HepG2 (cell line): ENCODE measurements around the gene DUSP9. TPM values are rescaled to one million over a fixed set of nuclear protein-coding genes. Genes with fewer than 3 reads are reported as not detected.

Experiments
- ATAC-seq: fragments of 200-7000 bp; cut with Tn5 transposase; 3 replicates; pipeline ENCODE4 v1.9.1; 2020; ENCODE audit warnings: mild to moderate bottlenecking, moderate library complexity
- BruUV-seq: library from RNA; stranded (reverse); fragments of 400-500 nt; replicated peaks from 2 replicates; lab custom pipeline; 2021; lab: Mats Ljungman, UMichigan
- CTCF ChIA-PET: fragments of 300-600 bp; formaldehyde crosslinking; extraction: SDS; loops from one replicate; lab custom pipeline; 2021; ENCODE audit warnings: low total read pairs, inconsistent platforms, low intra/inter-chr PET ratio; lab: Yijun Ruan, JAX
- POLR2A ChIA-PET: fragments of 350-600 bp; sonication (Branson Sonifier 250); formaldehyde crosslinking; loops from one replicate; lab custom pipeline; 2020; ENCODE audit warnings: antibody characterized with exemption, inconsistent platforms; lab: Yijun Ruan, JAX
- DNase-seq: peaks from one replicate; pipeline ENCODE4 v3.0.0-alpha.2; 2015; ENCODE audit warnings: low spot score
- FAIRE-seq: peaks from 3 replicates; lab custom pipeline; 2011; peaks lifted over from hg19 to GRCh38; lab: Jason Lieb, UNC
- H2AFZ ChIP-seq: one replicate; pipeline ENCODE4 v1.6.1; 2011; ENCODE audit warnings: low read length, inconsistent platforms
- H3K27ac ChIP-seq: fragments of 300-600 bp; 3 replicates; pipeline ENCODE4 v1.8.0; 2011; ENCODE audit warnings: mixed run types, mild to moderate bottlenecking, mixed read lengths, low read length, inconsistent platforms; ENCODE audit not compliant: insufficient read depth; ENCODE audit errors: extremely low read length
- H3K27me3 ChIP-seq, 2 experiments: fragments of 200-600 bp in 1 of 2; 2 replicates in 1 of 2; 3 replicates in 1 of 2; pipeline versions ENCODE4 v1.6.0 to v1.8.0; 2011; ENCODE audit warnings: low read length in 2 of 2, mild to moderate bottlenecking in 2 of 2, moderate library complexity in 2 of 2, inconsistent platforms in 1 of 2; ENCODE audit not compliant: insufficient read depth in 2 of 2, control insufficient read depth in 1 of 2
- H3K36me3 ChIP-seq, 2 experiments: fragments of 200-600 bp in 1 of 2; replicated peaks in 1 of 2; 2 replicates in 1 of 2; 3 replicates in 1 of 2; pipeline versions ENCODE4 v1.5.1 to v1.8.0; 2011; ENCODE audit warnings: low read length in 2 of 2, inconsistent platforms in 1 of 2; ENCODE audit not compliant: insufficient read depth in 2 of 2, control insufficient read depth in 1 of 2
- H3K4me1 ChIP-seq: 2 replicates; pipeline ENCODE4 v1.5.1; 2012; ENCODE audit warnings: low read length, inconsistent platforms; ENCODE audit not compliant: insufficient read depth
- H3K4me2 ChIP-seq: 2 replicates; pipeline ENCODE4 v1.6.0; 2011; ENCODE audit warnings: low read depth, low read length, inconsistent platforms
- H3K4me3 ChIP-seq, 3 experiments: fragments of 200-600 bp in 1 of 3; sonication (generic), shearing (Covaris generic) in 1 of 3; replicated peaks in 1 of 3; 2 replicates each; pipeline ENCODE4 v1.5.1; 2011 to 2016; ENCODE audit warnings: low read length in 3 of 3, inconsistent platforms in 2 of 3, low read depth in 2 of 3, mild to moderate bottlenecking in 2 of 3, control low read depth in 1 of 3, mixed read lengths in 1 of 3; ENCODE audit not compliant: insufficient read depth in 1 of 3
- H3K79me2 ChIP-seq: one replicate; pipeline ENCODE4 v1.6.1; 2011; ENCODE audit warnings: low read length, inconsistent platforms; ENCODE audit not compliant: insufficient read depth
- H3K9ac ChIP-seq: 2 replicates; pipeline ENCODE4 v1.6.0; 2011; ENCODE audit warnings: mild to moderate bottlenecking, low read depth, low read length, inconsistent platforms; ENCODE audit not compliant: insufficient read depth
- H3K9me3 ChIP-seq: 2 replicates; pipeline ENCODE4 v1.5.1; 2012; ENCODE audit warnings: mild to moderate bottlenecking, low read length
- H4K20me1 ChIP-seq: 2 replicates; pipeline ENCODE4 v1.6.0; 2011; ENCODE audit warnings: inconsistent platforms, mild to moderate bottlenecking, low read length, moderate library complexity; ENCODE audit not compliant: insufficient read depth
- ELF1 ChIP-seq: sonication (generic); formaldehyde crosslinking; IDR thresholded peaks from 2 replicates; pipeline ENCODE4 v1.4.0; 2020; ENCODE audit warnings: missing genetic modification reagents
- GZF1 ChIP-seq: sonication (generic); formaldehyde crosslinking; IDR thresholded peaks from 2 replicates; pipeline ENCODE4 v1.5.1; 2020; ENCODE audit warnings: mild to moderate bottlenecking, missing genetic modification reagents
- KAT2B ChIP-seq: fragments of 150-350 bp; IDR thresholded peaks from 2 replicates; pipeline ENCODE4 v1.6.1; 2014; ENCODE audit warnings: low read depth, low read length, borderline replicate concordance
- KMT2A ChIP-seq: sonication (generic); formaldehyde crosslinking; IDR thresholded peaks from 2 replicates; pipeline ENCODE4 v1.4.0; 2020; ENCODE audit warnings: missing genetic modification reagents
- MYC ChIP-seq: sonication (generic); formaldehyde crosslinking; IDR thresholded peaks from 2 replicates; pipeline ENCODE4 v1.9.0; 2021; ENCODE audit warnings: missing genetic modification reagents, borderline replicate concordance
- POLR2AphosphoS5 ChIP-seq: IDR thresholded peaks from 2 replicates; pipeline ENCODE4 v1.6.1; 2012; ENCODE audit warnings: low read depth, low read length
- SALL1 ChIP-seq: sonication (generic); formaldehyde crosslinking; IDR thresholded peaks from 2 replicates; pipeline ENCODE4 v1.8.0; 2022; ENCODE audit warnings: mild to moderate bottlenecking, missing genetic modification reagents
- SRY ChIP-seq: sonication (generic); formaldehyde crosslinking; IDR thresholded peaks from 2 replicates; pipeline ENCODE4 v1.8.0; 2022; ENCODE audit warnings: mild to moderate bottlenecking, missing genetic modification reagents
- ZC3H4 ChIP-seq: sonication (generic); formaldehyde crosslinking; IDR thresholded peaks from 2 replicates; pipeline ENCODE4 v1.4.0; 2020; ENCODE audit warnings: missing genetic modification reagents, borderline replicate concordance
- ZFX ChIP-seq: sonication (generic); formaldehyde crosslinking; IDR thresholded peaks from 2 replicates; pipeline ENCODE4 v1.4.0; 2020; ENCODE audit warnings: mild to moderate bottlenecking, low read depth, missing genetic modification reagents, moderate library complexity
- WGBS: methylation state at CpG from one replicate; pipeline ENCODE4 v1.1.6; 2017; ENCODE audit warnings: low lambda C conversion rate; 5-methylcytosine and 5-hydroxymethylcytosine counted together
- in situ Hi-C: cut with HindIII; loops from 2 replicates; pipeline ENCODE4 v1.10.0; 2017; ENCODE audit warnings: low pct_unique_long_range_greater_than_20kb; ENCODE audit not compliant: extremely low pct_ligation_motif_present
- intact Hi-C: fragments of 100-400 bp; cut with micrococcal nuclease; formaldehyde crosslinking; loops from one replicate; pipeline ENCODE4 v1.10.0; 2022; ENCODE audit not compliant: unreplicated experiment
- polyA plus RNA-seq, 8 experiments: library from polyadenylated mRNA; depleted of rRNA in 3 of 8; stranded (reverse) in 7 of 8; unstranded in 1 of 8; fragments of >200 nt; fragmentation: Illumina TruSeq in 4 of 8; extraction: Trizol in 4 of 8; gene quantifications; 2 replicates each; pipeline versions ENCODE4 v1.2.1 to v1.2.3, GENCODE V29; 2011 to 2016; ENCODE audit warnings: low read depth in 4 of 8, missing spikeins in 1 of 8, mixed read lengths in 1 of 8; ENCODE audit not compliant: insufficient read depth in 1 of 8
- total RNA-seq, 5 experiments: library from RNA; depleted of rRNA; stranded (reverse); fragments of >200 nt; fragmentation: Illumina TruSeq; extraction: Trizol; gene quantifications; 2 replicates each; pipeline ENCODE4 v1.2.3, GENCODE V29; 2016; ENCODE audit warnings: low read depth in 1 of 5
- TF ChIP-seq, protein P1 (sequence below): sonication (generic); formaldehyde crosslinking; IDR thresholded peaks from 2 replicates; pipeline ENCODE4 v1.4.0; 2020; ENCODE audit warnings: missing genetic modification reagents, low read depth, mild to moderate bottlenecking, borderline replicate concordance
- TF ChIP-seq, protein P2 (sequence below): sonication (generic); formaldehyde crosslinking; IDR thresholded peaks from 2 replicates; pipeline ENCODE4 v1.8.1; 2022; ENCODE audit warnings: mild to moderate bottlenecking, missing genetic modification reagents
- TF ChIP-seq, protein P3 (sequence below): sonication (generic); formaldehyde crosslinking; IDR thresholded peaks from 2 replicates; pipeline ENCODE4 v1.5.0; 2020; ENCODE audit warnings: missing genetic modification reagents, mild to moderate bottlenecking, borderline replicate concordance
- TF ChIP-seq, protein P4 (sequence below), 2 experiments: sonication (generic) in 1 of 2; formaldehyde crosslinking in 1 of 2; IDR thresholded peaks; 2 replicates each; pipeline versions ENCODE4 v1.4.0 to v1.6.1; 2016 to 2020; ENCODE audit warnings: borderline replicate concordance in 1 of 2, low read depth in 1 of 2, mild to moderate bottlenecking in 1 of 2, missing genetic modification reagents in 1 of 2

The DUSP9 gene
- total and polyA plus RNA-seq, 2 of the 13 experiments (the other 11 are each of a cell fraction or from before 2014, with no cell fraction given), result 235 to 435 TPM

DNA sequence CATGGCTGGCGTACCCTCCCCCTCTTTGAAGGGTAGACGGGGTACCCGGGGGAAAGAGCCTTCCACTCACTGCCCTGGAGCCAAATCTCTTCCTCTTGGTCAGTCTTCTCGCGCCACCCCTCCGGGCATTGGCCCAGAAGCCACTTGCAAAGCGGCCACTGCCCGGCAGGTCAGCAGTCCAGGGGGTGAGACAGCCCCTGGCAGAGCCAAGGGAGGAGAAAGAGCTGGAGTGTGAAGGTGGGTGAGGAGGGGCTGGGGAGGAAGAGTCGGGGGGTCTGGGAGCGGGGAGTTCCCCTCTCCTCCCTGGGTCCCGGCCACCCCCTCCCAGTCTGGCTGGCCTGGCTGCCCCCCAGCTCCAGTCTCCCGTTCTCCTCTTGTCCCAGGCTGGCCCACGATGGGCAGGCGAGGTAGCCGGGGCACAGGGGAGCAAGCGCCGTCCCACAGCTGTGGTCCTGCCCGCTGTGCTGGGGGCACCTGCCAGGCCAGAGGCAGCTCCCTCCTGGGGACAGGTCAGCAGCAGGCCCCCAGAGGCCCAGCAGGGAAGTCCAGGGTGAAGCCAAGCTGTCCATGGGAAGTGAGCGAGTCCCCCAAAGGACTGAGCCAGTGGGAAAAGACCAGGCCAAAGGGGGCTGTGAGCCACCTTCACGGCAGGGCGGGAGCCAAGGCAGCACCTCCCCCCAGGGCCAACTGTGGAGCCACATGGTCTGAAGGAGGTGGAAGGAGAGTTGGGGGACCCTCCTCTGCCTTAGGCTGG lies 21.6 kb upstream of the DUSP9 start:
- ChIA-PET POLR2A (interaction anchor here (1.4 to 11.8 kb wide), 5 partner anchors 11 to 101 kb away, joined by 5 to 596 read pairs (median 144); partner anchors contain the start of gene DUSP9), CTCF (no interaction called here)
- WGBS, result 7% methylated on average over 3 of the region's 21 CpGs
- Histone ChIP-seq H2AFZ (no peak overlapping the region), H4K20me1 (no peaks in the 10 kb centered on the region), H3K4me2 (peak overlapping the region; percentile 91), H3K9me3 (no peaks in the 10 kb centered on the region), H3K36me3 (no peaks in the 10 kb centered on the region), H3K4me3 (peak overlapping the region; percentile 46 to 77 (median 69); a peak in 5 of 6 replicates), H3K9ac (peak overlapping the region; percentile 95), H3K79me2 (peaks cover 22% of the 10 kb centered on the region), H3K27me3 (no peaks in the 10 kb centered on the region), H3K4me1 (peaks cover 94% of the 10 kb centered on the region), H3K27ac (peak overlapping the region; percentile 100)
- intact Hi-C loops, result no loop called here
- FAIRE-seq (peak; percentile 77), DNase-seq (no peak), ATAC-seq (no peak; the same call in 2 of the 3 replicates)
- BruUV-seq, result no TSS peak
- in situ Hi-C loops, result no loop called here
- no peak for TF ChIP-seq KMT2A (CRISPR knock-in tag)
- TF ChIP-seq, protein P1, sequence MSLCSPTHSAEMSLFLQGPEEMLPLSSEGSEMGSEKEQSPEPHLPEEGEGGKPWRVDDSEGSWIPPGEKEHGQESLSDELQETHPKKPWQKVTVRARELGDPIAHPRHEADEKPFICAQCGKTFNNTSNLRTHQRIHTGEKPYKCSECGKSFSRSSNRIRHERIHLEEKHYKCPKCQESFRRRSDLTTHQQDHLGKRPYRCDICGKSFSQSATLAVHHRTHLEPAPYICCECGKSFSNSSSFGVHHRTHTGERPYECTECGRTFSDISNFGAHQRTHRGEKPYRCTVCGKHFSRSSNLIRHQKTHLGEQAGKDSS (CRISPR knock-in tag), result 0 out of 2 replicates have a peak, but pooled peaks have one; percentile 20
- no peak for TF ChIP-seq GZF1 (CRISPR knock-in tag)
- peak; percentile 10; the same call in 1 of the 2 replicates for TF ChIP-seq SALL1 (CRISPR knock-in tag)
- TF ChIP-seq, protein P2, sequence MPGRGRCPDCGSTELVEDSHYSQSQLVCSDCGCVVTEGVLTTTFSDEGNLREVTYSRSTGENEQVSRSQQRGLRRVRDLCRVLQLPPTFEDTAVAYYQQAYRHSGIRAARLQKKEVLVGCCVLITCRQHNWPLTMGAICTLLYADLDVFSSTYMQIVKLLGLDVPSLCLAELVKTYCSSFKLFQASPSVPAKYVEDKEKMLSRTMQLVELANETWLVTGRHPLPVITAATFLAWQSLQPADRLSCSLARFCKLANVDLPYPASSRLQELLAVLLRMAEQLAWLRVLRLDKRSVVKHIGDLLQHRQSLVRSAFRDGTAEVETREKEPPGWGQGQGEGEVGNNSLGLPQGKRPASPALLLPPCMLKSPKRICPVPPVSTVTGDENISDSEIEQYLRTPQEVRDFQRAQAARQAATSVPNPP (CRISPR knock-in tag), result no peak
- peak; percentile 53; the same call in 1 of the 2 replicates for TF ChIP-seq MYC (CRISPR knock-in tag)
- TF ChIP-seq, protein P3, sequence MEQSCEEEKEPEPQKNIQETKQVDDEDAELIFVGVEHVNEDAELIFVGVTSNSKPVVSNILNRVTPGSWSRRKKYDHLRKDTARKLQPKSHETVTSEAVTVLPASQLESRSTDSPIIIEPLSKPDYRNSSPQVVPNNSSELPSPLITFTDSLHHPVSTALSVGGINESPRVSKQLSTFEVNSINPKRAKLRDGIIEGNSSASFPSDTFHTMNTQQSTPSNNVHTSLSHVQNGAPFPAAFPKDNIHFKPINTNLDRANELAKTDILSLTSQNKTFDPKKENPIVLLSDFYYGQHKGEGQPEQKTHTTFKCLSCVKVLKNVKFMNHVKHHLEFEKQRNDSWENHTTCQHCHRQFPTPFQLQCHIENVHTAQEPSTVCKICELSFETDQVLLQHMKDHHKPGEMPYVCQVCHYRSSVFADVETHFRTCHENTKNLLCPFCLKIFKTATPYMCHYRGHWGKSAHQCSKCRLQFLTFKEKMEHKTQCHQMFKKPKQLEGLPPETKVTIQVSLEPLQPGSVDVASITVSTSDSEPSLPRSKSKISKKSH (CRISPR knock-in tag), result peak; percentile 61; the same call in 1 of the 2 replicates
- no peak for TF ChIP-seq ELF1 (CRISPR knock-in tag)
- 0 out of 2 replicates have a peak, but pooled peaks have one; percentile 10 for TF ChIP-seq POLR2AphosphoS5
- peak; percentile 81; the same call in 1 of the 2 replicates for TF ChIP-seq ZC3H4 (CRISPR knock-in tag)
- TF ChIP-seq ZFX, result peak; percentile 69
- TF ChIP-seq KAT2B, result no peak
- TF ChIP-seq, protein P4, sequence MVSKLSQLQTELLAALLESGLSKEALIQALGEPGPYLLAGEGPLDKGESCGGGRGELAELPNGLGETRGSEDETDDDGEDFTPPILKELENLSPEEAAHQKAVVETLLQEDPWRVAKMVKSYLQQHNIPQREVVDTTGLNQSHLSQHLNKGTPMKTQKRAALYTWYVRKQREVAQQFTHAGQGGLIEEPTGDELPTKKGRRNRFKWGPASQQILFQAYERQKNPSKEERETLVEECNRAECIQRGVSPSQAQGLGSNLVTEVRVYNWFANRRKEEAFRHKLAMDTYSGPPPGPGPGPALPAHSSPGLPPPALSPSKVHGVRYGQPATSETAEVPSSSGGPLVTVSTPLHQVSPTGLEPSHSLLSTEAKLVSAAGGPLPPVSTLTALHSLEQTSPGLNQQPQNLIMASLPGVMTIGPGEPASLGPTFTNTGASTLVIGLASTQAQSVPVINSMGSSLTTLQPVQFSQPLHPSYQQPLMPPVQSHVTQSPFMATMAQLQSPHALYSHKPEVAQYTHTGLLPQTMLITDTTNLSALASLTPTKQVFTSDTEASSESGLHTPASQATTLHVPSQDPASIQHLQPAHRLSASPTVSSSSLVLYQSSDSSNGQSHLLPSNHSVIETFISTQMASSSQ (IDR thresholded peaks at IDR 0.05; ENCODE audit: low read depth), result no peak
- TF ChIP-seq, protein P4 (CRISPR knock-in tag; IDR thresholded peaks at IDR 0.05; ENCODE audit: borderline replicate concordance), result peak; percentile 37; the same call in 1 of the 2 replicates
- peak; percentile 14; the same call in 1 of the 2 replicates for TF ChIP-seq SRY
